Dedifferentiated amniotic fluid mesenchymal stem cell (primary cell): ENCODE measurements around the gene IL1RN.

Experiments
- DNase-seq: peaks from one replicate; pipeline ENCODE4 v3.0.0-alpha.2; 2016; ENCODE audit errors: extremely low spot score

IL1RN gene

DNA sequence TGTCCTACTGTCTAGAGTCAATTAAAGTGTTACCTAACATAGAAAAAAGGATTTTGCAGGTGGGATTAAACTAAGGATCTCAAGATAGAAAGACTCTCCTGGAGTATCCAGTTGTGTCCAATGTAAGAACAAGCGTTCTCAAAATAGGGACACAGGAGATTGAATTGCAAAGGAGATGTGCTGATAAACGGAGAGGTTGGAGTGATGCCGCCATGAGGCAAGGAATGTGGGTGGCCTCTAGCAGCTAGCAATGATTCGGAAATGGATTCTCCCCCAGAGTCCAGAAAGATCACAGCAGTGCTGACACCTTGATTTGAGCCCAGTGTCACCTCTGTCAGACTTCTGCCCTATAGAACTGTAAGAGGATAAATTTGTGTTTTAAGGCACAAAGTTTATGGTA, 24.1 kb upstream of the IL1RN start:
- no peak for DNase-seq

DNA sequence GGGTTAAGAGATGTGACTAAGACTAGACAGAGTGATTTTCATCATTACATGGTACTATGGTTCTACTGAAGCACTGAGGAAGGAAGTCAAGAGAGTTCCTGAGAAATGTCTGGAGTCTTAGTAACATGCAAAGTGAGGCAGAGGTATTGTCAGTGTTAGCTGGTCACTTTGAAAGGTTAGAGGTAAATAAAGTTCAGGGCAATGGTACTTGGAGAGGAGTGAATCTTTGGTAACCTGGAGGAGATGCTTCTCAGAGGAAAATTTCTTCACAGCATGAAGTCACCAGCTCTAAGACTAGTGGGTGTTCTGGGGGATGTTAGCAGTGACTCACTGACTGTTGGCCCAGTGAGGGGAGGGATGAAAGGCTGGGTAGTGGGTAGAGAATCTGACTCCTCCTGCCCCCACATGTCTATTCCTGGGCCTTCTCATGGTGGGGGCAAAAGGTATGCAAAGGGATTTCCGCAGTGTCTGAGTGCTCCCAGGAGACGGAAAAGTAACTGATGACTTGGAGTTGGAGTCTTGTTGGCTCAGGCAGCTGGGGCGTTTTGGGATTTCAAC, 23.3 kb upstream of the IL1RN start:
- DNase-seq: no peak

DNA sequence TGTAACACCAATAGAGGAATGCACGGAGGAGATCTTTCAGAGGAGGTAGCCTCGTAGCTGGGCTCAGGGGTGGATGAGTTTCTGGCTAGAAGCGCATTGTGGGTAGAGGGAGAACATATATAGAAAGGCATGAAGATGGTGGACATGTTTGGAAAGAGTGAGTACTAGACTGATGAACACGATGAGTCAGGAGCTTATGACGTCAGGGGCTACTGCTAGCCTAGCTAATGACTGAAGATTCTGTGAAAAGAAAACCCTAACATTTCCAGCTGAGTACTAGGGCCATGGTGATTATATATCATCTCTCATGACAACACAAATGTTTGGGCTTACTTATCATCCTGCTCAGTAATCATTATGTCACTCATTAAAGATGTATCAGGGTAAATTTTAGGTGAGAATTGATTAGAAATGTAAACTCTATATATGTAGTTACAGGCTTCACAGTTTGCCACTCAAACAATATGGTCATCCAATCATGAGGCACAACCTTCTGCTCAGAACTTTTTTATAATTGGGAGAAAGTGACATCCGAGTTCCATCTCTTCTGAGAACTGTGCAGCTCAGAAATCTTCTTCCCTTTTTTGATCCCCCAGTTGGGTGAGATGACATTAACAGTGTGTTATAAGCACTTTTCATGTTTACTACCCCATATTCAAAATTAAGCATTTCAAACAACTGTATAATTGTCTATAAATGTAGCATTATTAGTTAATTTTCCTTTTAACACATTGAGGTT, 22.2 kb upstream of the IL1RN start:
- no peak for DNase-seq

DNA sequence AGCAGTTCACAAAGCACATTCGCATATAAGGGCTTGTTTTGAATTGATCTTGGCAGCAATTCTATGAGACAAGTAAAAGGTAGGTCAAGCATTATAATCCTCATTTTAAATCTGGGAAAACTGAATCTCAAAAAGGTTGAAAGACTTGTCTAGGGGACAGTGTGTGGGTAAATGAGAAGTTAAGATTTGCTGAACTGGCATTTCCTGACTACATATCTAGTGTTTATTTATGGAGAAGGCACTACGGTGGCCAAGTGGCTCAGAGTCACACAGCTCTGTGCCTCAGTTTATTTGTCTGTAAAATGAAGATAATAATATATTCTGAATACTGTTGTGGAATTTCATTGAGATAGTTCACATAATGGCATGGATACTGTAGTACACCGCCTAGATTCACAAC, 16.3 kb upstream of the IL1RN start:
- no peak for DNase-seq

DNA sequence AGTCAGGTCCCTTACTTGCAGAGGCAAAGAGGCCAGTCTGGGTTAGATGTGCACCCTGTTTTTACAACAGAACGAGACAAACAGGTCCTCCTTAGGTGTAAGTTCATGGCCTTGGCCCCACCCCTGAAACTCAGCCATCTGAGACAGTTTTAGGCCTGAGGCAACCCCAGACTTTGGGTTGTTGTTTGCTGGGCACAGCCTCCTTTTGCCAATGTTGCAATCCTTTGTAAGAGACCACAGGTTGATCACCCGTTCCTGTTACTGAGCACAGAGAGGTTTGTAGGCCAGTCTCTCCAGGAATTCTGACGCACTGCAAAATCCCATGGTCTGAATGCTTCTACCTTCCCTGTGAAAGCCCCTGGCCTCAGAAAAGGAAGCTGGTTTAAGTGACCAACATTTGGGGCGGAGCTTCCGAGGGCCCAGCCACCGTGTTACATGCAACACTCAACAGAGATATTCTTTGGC, 15.5 kb upstream of the IL1RN start:
- no peak for DNase-seq

DNA sequence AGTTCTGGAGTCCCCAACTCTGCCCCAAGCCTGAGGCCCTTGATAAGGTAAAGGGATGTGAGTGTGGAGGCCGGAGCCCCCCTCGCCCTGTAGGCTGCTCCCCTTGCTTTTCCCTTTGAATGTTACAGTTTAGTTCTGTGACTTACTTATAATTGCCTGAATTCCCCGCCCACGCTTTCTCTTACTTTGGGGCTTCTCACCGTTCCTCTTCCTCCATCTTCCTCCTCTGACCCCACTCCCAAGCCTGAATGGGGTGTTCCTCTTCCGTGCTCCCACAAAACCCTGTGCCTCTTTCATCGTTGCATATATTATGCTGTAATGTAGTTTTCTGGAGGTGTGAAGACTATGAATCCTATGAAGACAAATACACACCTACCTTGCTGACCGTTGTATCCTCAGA, 15.0 kb upstream of the IL1RN start:
- DNase-seq: no peak

DNA sequence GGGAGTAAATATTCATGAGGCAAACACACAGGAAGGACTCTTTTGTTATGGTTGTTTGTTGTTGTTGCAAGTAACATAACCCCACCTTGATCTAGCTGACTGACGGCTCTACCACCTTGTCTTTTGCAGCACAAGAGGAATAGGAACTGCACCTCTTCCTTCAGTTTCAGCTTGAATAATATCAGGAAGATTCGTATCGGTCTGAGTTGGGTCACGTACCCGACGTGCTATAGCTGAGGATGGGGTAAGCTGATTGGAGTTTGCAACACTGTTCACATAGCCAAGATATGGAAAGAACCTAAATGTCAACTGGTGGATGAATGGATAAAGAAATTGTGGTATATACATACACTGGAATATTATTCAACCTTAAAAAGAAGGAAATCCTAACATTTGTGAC, 14.5 kb upstream of the IL1RN start:
- no peak for DNase-seq

DNA sequence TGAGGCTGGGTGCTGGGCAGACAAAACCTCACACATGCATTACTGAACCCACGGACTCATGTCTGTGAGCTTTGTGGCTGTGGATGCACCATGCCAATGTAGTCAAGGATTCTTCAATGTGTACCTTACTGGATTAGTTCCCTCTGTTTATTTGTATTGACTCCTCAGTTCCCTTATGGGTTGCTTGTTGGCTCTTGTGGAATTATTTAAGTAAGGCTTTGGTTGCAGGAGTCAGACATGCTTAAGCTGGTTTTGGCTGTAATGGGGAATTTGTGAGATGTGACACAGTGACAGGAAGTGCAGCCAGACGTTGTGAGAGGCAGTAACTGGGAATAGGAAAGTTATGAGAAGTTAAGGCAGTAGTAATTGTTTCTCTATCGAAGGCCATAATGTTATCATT, 13.6 kb upstream of the IL1RN start:
- no peak for DNase-seq

DNA sequence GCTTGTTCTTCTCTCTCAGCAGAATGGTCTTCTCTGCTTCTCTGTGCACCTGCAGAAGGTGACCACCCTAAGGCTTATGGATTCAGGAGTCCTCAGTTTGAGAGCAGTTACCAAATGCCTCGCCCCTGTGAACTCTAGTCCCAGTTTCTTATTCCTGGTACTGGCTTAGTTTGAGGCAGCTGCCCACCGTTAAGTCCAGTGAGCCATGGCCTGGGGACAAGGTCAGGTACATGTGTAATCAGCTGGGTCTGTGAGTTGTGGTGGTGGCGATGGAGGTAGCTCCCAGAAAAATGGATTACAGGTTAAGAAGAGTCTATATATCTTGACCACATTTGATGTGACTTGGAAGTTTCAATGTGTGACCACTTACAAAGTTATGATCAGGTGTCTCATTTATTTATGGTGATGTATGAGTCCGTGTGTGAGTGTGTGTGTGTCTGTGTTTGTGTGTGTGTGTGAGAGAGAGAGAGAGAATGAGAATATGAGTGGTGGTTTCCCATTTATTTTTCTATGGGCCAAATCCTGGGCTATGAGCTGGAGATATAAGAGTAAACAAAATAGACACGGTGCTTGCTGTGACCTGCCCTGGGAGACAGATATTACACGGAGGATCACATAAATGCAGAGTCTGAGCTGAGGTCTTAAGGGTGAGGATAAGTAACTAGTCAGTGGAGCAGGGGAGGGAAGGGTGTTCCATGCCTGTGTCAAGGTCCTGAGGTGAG, 13.0 kb upstream of the IL1RN start:
- DNase-seq: no peak

DNA sequence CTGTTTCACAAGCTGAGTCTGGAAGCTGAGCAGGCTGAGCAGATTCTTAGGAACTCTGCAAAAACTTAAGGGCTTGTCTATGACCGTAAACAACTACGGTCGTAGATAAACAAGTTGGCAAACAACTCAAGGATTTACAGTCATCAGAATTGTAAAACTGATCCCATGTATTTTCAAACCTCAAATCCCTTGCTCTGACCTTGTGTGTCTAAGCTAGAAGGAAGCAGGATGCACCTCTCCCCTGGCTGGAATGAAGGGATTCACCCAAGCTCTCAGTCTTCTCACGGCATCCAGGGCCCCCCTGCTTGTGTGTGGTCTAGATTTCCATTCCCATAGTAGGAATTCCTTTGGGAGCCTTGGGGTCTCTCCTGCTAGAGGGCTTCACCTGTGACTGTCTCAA, 12.4 kb upstream of the IL1RN start:
- no peak for DNase-seq

DNA sequence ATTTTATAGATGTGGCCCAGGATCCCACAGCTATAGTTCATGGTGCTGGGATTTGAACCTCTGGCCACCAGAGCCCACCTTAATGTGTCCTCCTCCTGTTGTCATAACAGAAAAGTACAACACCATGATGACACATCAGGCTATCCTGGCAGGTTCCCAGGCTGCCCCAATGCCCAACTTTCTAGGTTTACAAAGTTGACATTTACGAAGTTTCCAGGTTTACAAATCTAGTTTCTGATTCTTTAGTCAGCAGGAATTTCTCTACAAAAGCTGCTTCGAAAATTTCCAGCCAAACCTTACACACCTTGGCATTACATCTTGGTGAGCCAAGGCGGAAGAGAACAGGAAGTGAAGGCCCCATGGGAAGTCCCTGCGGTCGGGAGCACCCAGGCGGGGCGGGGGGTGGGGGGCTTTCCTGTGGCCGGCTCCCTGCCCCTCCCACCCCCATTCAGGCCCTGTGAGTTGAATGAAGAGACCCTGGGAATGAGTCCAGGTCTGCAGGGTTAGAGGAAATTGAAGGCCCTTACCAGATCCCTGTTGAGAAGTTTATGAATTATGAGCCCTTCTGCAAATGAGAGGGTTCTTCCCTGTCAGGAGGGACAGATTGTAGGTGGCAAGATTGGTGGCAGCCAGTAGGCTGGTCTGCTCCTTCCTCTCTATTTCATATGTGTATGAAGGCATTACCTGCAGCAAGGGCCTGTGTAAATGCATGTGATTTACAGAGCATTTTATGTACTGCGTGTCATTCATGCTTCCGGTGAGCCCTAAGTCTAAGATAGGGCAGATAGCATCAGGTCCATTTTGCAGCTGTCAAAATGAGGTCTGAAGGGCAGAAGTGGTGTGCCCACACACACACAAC, 11.1 kb upstream of the IL1RN start:
- no peak for DNase-seq

DNA sequence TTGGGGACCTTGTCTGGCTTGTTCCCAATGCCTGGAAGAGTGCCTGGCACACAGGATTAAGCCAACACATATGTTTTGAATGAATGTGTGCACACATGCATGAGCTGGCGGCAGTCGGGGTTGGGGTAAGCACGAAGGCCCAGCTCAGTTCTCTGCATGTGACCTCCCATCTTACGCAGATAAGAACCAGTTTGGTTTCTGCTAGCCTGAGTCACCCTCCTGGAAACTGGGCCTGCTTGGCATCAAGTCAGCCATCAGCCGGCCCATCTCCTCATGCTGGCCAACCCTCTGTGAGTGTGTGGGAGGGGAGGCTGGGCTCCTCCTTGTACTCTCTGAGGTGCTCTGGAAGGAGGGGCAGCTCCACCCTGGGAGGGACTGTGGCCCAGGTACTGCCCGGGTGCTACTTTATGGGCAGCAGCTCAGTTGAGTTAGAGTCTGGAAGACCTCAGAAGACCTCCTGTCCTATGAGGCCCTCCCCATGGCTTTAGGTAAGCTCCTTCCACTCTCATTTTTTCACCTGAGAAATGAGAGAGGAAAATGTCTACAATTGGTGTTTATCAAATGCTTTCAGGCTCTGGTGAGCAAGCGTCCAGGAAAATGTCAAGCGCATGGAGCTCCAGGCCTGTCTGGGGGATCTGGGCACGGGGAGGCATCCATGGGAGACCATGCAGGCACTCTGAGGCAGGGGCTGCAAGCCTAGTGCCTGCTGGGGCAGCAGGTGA, 9.7 kb upstream of the IL1RN start:
- DNase-seq: peak; percentile 90

DNA sequence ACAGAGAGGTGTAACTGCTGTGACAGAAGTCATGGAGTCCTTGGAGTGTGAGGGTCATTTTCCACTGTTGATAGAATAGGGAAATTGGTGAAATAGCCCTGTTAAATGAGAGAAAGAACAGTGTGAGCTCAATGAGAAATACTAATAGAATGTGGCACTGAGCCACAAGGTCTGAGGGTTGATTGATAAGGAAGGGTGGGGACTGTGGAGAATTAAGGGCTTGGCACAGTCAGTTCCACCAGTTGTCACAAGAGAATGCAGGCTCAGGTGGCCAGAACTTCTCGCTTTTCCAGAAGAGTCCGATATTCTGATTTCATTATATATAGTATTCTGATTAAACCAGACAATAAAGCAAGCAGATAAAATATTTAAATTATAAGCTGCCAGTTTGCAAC, 9.1 kb upstream of the IL1RN start:
- DNase-seq: no peak

DNA sequence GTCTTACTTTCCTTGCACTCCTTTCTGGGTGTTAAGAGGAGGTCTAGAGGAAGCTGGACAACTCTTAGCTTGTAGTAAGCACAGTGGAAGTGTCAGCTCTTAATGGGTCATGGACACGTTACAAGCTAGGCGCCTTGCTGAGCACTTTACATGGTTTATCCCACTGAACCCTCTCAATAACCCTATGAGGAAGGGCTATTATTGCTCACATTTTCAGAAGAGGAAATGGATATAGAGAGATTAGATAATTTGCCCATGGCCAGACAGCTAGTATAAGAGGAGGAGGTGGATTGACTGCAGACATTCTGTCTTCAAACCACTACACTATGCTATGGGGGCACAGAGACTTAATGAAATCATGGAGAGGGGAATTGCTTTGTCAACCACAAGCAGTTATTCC, 8.3 kb upstream of the IL1RN start:
- DNase-seq: no peak

DNA sequence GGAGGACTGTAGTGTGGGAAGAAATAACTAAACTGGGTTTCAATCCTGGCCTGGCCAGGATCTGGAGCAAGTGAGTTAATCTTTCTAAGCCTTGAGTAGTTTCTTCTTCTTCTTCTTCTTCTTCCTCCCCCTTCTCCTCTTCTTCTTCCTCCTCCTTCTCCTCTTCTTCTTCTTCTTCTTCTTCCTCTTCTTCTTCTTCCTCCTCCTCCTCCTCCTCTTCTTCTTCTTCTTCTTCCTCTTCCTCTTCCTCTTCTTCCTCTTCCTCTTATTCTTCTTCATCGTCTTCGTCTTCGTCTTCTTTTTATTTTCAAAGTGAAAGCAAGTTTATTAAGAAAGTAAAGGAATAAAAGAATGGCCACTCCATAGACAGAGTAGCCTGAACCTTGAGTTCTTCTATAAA, 6.5 kb upstream of the IL1RN start:
- no peak for DNase-seq

DNA sequence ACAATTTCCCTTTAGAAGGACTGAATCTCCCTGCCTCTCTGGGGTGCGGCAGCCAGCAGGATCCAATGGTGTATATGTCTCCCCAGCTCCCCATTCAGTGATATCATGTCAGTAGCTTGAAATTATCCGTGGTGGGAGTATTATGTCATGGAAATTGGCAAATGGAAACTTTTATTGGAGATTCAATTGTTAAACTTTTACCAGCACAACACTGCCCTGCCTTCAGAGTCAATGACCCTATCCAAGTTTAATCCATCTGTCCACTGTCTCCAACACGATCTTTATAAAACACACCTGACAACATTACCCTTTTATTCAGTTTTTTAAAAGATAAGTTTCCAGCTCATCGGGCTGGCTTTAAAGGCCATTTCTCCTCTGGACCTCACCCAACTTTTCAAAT, 5.0 kb upstream of the IL1RN start:
- DNase-seq: no peak

DNA sequence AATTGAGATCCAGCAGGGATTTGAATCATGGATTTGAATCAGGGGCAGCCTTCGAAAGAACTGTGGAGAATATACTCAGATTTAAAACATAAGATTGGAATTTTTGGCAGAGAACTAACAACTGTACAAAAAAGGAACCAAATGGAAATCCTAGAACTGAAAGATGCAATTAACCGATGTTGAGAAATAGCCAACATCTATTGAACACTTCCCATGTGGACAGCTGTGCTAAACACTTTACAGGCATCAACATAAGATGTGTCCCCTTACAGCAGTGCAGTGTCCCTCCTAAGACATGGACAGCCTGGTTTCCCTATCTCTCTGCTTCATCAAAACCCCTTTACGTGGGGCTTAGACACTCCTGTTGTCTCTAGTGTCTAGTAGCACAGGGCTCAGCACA, 3.7 kb upstream of the IL1RN start:
- DNase-seq: no peak

DNA sequence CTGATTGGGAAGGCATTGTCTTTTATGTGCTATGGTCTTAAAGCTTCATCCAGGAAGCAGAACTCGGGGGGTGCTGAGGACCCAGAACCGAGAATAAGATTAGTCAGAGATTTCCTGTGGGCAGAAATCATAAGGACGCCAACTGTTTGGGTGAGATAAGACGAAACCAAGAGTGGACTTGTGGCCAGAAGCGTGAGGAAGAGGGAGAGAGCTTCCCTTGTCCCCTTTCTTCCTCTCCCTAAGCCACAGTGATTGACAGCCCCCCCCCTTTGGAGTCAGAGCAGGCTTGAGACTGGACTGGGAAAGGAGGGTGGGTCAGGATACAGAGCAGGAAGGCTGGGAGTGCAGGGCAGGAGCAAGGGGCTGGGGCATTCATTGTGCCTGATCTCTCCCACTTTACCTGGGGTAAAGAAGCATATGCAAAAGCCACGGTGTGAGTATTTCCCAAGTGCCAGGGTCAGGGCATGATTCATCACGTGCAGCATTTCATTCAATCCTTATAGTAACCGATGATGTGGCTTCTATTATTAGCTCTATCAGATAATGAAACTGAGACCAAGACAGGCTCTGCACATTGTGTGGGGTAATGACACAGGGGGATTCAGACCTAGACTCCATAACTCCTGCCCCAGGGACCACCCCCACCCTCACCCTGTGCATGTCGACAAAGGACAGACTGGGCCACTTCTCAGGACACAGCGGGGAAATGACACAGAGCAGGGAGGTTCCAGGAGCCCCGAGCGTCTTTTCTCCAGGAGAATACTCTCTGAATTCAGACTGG, 3.0 kb upstream of the IL1RN start:
- no peak for DNase-seq

DNA sequence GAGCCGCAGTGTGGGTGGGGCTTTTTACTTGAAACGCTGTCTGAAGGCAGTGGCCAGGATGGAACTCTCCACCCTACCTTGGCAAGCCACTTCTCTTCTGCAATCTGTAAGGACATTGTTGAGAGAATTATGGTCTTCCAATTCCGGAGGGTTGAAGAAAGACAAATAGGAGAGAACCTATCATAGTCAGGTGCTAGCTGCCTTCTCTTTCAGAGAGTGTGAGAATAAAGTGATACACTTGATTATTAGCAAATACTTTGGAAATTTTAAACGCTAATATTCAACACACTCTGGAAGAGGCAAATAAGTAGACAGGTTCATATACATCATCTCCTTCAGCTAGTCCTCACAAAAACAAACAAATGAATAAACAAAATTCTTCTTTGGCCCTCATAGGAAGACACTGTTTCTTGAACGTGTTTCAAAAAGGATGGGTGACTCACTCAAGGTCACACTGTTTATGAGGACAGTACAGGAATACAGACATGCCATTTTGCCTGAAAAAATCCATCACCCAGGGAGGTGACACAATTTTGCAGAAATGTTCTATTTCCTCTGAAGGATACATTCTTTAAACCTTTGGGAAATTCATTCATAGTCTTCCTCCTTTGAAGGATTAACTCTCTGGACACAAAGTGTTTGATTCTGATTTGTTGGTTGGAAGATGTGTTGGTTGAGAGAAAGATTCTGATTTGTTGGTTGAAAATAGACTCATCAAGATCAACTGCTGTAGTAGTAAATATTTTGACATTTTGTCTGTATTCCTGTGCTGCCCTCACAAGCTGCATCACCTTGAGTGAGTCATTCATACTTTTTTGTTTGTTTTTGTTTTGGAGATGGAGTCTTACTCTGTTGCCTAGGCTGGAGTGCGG, 2.2 kb upstream of the IL1RN start:
- DNase-seq: no peak
